HG03097 (cell line): ENCODE results near the gene CTSH.
A peak's percentile ranks its signal among the peaks of the same experiment; 100 is the strongest.

Experiments used
- ATAC-seq: cut with Tn5 transposase; IDR thresholded peaks from one replicate; pipeline ENCODE4 v1.9.1; 2021; ENCODE audit not compliant: unreplicated experiment, low FRiP score

CTSH gene, protein sequence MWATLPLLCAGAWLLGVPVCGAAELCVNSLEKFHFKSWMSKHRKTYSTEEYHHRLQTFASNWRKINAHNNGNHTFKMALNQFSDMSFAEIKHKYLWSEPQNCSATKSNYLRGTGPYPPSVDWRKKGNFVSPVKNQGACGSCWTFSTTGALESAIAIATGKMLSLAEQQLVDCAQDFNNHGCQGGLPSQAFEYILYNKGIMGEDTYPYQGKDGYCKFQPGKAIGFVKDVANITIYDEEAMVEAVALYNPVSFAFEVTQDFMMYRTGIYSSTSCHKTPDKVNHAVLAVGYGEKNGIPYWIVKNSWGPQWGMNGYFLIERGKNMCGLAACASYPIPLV

DNA sequence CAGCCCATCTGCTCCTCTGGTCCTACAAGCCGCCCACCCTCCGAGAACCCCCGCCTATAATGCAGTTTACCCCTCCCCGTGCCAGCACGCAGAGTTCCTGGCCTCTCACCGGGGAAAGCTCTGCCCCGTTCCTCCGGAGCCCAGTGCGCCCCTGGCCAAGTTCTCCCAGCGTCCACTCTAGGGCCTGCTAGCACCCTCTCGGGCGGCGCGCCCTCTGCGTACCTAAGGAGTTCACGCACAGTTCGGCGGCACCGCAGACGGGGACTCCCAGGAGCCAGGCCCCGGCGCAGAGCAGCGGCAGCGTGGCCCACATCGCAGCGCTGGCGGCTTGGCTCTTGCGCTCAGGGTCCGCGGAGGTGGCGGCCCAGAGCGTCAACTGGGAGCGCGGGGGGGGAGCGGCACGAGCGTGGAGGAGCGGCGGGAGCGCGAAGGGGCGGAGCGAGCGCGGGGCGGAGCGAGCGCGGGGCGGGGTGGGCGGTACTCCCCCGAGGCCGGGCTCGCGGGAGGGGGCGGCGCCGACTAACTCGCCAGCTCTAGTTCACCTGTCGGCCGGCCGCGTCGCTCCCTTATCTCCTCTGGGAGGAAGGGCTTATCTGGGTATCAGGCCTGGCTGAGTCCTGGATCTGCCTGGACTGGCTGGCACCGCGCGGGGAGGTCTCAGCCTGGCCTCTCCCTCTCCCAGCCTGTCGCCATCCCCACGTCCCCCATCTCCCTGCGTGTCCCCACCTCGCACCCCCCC lies at the start of gene CTSH:
Gene CTSH (minus strand): TSS at position 378 of the 739 bp plus-strand sequence. CDS start 65 bp downstream, at position 313.
- ATAC-seq: peak; percentile 67

DNA sequence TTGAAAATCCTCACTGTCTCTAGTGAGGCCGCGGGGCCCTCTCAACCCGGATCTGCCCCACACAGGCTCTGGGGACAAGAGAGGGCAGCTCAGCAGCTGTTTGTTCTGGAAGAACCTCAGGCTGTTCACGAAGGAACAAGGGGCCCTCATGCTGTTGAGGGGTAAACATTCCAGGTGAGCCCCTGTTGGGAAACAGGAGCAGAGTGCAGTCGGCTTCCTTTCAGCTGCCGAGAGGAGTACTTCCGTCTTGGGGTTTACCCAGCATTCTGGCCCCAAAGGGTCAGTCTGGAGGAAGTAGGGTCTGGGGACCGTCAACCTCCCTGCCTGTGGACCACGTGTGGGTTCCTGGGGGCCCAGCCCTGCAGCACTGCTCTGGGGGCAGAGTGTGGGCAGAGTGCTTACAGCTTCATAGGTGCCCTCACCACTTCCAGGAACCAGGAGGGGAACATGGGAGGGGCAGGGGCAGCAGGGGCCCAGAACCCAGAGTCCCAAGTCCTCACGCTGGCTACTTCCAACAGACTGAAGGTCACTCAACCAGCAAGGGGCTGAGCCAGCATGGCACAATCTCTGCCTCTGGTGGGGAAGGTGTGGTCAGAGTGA lies 49.2 kb upstream of the CTSH start:
- no peak for ATAC-seq

DNA sequence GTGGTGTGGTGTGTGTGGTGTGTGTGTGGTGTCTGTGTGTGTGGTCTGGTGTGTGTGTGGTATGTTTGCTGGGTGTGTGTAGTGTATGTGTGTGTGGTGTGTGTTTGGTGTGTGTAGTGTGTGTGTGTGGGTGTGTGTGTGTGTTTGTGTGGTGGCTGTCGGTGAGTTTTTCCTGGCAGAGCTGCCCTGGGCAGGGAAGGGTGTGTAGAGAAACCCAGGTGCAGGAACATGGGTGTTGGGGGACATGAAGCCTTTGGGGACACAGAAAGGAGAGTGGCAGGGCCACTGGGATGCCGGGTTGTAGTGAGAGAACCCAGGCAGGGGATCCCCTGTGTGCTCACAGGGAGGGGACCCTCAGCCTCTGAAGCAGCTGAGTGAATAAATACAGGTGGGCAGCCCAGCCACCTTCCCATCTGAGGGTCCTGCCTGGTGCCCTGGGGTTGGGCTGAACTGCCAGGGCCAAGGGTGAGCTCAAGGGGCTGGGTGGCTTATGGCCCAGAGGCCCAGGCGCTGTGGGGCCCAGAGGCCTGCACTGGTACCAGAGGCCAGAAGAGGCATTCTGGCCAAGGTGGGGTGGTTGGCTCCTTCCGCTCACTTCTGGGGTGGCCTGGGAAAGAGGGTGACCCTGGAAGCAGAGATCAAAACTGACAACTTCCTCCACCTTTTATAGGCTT lies 48.5 kb upstream of the CTSH start:
- ATAC-seq: no peak

DNA sequence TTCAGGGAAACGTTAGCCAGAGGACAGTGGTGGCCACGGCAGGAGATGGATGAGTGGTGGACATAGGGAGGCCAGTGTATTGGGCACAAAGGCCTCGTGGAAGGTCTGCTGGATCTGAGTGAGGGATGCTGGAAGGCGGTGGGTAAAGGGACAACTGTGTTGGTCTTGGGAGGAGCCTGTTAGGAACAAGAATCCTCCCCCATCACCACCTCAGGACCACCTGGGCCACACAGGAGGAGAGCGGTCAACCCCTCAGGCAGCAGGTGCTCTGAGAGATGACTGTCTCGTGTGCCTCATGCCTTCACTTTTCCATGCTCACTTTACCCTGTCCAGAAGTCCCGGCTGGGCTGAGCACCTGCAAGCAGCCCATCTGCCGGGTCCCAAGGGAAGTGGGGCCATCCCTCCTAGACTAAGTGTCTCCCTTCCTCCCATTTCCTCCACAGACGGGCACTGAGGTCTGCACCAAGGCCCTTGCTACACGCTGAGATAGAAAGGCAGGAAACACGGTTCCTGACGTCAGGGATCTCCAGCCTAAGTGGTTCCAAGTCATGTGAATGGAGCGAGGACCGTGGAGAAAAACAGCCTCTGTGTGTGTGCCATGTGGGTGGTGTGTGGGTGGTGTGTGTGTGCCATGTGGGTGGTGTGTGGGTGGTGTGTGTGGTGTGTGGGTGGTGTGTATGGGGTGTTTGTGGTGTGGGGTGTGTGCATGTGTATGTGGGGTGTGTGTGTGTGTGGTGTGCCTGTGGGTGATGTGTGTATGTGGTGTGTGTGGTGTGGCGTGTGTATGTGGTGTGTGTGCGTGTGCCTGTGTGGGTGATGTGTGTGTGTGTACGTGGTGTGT lies 47.8 kb upstream of the CTSH start:
- no peak for ATAC-seq

DNA sequence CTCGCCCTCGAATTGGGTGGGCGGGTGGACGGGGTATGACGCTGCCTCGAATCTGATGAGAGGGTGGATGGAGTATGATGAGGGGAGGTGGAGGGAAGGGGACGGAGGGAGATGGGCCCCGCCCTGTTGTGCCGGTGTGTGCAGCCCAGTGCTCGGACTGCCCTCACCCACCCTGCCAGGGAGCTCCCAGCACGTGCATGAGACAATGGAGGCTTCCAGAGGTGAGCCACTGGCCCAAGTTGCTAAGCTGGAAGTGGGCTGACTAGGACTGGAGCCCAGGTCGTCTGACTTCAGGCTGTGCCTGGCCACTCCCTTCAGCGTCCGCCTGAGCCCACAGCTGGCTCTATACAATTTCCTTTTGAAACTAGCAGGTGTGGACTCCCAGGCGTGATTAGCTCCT lies 47.0 kb upstream of the CTSH start:
- ATAC-seq: no peak

DNA sequence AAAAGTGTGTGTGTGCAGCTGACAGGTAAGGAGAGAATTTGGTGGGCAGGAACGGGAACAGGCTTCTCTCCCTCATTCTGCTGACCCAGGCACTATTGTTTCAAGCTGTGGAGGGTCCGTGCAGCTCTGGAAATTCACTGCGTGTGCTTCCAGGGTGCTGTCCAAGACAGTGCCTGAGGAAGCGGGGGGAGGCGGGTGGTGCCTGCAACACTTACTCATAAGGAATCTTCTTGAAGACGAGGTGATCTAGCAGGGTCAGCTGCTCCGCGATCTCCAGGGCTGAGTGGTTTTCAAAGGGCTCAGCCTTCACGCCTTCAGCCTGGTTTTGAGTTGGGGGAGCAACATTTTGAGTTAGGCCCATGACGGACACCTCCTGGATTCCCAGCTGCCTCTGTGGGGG lies 46.6 kb upstream of the CTSH start:
- no peak for ATAC-seq

DNA sequence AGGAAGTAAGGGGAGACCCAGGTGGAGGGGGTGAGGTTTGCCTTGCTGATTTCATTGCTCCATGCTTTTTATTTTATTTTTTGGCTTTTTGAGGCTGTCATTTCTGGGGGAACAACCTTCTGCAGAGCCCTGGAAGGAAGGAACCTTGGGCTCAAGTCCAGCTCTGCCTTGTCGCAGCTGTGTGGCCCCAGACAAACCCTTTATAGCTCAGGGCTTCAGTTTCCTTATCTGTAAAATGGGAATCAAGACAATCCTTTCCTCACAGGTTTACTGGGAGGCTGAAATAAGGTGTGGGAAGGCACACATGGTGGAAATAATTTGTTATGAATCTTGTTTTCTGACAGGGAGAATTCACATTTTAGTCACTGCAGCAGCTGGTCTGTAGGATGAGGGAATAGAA lies 45.4 kb upstream of the CTSH start:
- no peak for ATAC-seq

DNA sequence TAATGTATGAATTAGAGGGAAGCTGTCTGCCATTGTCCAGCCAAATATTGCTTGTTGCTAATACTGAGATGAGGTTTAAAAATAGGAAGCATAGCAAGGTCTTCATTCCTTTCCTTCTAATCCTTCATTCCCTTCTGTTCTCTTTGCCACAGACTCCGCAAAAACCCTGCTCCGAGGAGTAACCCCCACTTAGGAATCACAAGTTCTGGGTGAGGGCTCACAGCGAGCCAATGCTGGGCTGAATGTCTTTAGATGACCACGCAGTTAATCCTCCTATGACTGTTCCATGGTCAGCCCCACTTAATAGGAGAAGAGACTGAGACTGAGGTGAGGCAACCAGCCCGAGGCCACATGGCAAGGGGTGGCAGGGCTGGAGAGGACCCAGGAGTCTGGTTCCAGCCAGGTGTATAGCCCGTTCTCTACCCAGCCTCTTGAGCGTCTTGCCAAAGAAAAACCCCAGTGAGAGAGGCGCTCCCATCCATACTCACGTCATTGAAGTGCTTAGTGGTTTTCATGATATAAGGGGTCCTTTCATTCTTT lies 44.9 kb upstream of the CTSH start:
- no peak for ATAC-seq

DNA sequence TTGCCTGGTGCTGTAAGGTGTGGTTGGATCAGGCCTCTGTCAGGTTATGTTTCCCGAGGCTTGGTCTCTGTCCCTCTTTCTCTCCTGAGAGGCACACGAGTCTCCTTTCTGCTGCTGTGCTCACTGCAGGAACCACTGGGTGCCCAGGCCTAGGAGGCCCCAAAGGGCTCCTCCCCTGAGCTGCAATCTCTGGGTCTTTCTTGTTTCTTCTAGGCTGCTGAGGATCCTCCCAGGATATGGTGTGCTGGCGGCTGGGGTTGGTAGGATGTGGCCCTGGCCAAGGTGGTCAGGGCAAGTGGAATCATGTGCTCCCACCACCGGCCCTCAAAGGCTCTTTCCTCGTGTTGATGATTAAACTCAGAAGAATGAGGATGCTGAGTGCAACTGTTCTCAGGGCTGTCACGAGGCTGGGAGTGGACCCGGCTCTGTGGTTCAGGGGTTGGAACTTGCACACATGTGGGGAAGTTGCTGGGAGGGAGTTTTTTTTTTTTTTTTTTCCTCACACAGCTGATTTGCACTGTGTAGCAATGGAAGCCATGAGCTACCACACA lies 43.6 kb upstream of the CTSH start:
- ATAC-seq: peak; percentile 68

DNA sequence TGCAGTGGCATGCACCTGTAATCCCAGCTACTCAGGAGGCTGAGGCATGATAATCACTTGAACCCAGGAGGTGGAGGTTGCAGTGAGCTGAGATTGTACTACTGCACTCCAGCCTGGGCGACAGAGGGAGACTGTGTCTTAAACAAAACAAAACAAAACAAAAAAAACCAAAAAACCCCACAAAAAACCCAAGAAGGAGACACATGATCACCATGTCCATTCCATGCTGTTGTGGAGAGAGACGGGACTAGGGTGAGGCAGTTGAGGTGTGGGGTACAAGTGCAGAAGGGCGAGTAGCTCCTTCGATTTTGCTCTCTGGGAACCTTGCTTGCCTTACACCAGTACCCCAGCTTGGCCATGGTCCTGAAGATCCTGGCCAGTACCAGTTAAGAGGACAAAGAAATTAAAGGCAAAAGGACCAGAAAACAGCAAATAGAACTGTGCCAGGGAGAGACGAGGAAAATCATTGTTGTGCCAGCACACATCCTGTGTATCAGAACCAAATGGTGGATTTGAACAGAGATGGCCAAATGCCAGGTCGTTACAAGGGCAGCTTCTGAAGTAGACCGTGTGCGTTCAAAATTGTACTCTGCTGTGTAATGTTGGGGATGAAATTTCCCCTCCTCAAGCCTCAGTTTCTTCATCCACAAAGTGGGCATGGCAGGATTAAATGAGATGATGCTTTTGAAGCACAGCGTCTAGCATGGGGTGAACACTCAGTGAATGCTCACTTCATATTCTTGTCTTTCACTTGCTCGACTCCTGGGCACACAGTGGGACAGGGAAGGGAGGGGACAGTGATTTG lies 42.9 kb upstream of the CTSH start:
- no peak for ATAC-seq

DNA sequence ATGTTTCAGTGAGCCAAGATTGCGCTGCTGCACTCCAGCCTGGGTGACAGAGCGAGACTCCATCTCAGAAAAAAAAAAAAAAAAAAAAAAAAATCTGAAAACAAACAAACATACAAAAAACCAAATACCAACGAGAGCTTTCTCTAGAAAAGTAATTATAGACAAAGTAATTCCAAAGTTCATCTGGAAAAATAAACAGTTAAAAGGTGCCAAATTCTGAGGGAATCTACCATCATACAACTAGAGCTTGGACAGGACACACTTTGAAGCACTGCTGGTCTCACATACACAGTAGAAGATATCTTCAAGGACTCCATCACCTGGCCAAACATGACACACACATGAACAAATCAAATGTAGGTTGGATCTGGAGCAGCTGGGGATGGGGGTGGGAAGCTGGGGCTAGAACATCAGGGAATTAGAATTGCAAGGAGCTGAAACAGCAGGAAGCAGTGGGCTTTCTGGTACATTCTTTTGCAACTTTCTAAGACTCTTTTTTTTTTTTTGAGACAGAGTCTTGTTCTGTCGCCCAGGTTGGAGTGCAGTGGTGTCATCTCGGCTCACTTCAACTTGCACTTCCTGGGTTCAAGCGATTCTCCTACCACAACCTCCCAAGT lies 41.1 kb upstream of the CTSH start:
- ATAC-seq: no peak

DNA sequence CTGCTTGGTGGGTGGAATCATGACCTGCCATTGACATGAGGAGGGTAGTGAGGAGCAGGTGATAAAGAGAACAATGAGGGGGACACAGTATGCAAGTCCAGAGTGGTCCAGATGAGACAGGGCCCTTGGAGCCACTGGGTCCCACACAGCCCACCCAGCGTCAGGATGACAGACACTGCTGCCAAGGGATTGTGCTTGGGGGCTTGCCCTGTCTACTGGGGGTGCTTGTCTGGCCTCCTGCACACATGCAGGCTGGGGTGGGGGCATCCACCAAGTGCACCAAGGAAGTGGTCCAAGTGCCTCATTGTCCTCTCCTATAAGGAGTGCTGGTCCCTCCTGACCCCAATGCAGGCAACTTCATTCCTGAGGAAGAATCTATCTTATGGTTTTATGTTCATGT lies 39.2 kb upstream of the CTSH start:
- no peak for ATAC-seq

DNA sequence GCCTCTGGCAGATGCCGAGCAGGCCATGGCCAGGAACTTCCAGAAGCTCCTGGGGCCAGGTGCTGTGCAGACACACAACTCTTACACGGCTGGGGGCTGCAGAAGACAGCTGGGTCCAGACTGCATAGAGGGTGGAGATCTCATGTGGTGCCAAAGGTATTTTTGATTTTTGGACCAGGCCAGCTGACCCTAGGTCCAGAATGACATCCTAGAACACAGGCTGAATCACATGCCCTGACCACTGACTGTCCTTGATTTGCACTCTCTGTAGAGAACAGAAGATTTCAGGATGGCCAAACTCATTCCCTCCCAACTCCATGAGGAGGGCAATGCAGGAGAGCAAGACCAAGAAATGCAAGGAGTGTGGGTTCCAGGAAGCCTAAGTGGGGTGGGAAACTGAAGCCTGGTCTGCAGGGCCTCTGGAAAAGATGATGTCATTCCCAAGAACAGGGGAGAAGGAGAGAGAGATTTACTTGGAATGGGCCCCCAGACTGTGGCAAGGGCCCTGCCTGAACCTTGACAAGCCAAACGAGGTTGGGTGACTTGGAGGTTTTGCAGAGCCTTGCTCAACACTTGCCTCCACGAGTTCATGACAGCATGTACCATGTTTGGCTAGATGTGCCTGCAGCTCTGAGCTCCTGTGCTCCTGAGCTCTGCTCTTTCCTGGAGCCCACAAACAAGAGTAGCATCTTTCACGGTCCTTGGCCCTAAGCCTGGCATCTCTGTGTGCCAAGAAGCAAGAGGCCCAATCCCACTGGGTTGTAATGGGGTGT lies 38.5 kb upstream of the CTSH start:
- ATAC-seq: no peak

DNA sequence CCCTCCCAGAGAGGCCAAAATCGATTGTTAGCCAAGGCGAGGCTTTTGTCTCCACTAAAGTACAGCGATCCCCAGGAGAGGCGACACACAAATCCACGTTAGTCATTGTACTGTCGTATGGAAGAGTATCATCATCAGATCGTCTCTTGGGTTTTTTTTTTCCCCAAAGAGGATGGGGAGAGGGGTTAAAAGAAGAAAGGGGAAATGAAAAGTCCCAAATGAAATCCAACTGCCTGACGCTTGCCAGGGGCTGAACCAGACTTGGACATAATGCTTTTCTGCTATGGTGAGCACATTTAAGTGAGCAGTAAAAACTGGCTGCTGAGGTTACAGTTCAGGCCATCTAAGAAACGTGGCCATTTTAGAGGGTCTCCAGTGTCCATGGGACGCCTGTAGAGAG lies 37.9 kb upstream of the CTSH start:
- ATAC-seq: no peak

DNA sequence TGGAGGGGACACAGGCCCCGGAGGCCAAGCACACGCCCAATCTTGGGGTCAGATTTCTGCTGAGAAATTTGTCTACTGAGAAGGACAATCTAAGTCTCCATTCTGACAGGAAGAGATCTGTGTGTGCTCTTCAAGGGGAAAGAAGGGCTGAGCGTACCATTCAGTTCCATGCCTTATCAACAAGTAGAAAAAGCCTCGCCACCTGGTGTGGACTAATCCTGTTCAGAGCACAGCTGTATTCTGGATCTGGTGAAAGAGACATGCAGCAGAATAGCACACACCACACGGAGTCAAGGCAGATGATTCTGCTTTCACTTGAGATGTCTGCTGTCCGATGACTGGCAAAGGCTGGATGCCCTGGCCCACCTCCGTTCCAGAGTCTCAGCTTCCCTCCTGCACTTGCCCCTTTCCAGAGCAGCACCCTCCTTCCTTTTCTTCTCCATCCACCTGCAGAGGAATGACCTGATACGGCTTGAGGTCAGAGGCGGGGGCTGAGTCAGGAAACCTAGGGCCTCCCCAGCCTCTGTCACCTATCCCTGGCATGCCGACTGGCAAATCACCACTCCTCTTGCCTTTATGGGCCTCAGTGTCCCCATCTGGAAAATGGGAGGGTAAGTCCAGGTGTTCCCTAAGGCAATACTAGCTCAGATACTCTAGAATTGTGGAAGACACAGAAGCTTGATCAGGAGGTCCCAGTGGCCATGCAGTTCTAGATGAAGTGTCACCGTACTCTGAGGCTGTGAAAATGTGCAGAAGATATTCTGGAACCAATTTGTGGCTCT lies 36.9 kb upstream of the CTSH start:
- ATAC-seq: no peak

DNA sequence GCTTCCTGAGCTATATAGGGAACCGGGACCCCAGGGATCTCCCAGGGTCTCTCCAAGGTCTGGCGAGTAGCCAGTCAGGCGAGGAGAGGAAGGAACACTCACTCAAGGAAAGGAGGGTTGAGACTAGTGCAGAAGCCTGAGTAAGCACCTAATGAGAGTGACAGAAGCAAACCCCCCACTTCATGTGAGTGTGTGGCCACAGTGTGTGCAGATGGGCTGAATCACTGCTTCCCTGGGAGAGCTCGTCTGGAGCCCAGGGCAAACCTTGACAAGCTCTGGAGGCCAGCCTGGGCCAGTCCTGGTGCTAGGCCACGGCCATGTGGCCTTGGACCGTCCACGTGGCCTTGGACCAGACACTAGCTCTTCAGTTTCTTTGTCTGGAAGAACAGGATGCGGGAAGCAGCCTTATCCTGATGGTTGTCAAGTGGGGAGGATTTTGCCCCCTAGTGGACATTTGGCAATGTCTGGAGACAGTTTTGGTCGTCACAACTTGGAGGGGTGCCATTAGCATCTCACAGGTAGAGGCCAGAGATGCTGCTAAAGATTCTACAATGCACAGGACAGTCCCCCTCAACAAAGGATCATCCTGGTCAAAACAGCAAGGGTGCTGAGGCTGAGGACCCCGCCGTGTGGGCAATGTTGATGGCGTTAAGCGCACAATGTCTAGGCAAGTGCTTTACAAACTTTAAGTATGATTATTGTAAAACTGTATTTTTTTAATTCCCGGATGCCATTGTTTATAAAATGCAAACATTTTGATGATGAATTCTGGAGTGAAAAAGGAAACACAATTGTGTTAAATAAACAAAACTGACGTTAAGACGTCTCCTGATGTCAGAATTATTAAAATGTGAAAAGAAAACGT lies 34.8 kb upstream of the CTSH start:
- no peak for ATAC-seq
